ENCODE measurements around the gene HAPLN2.
"Not testable (repeated sequence)": the region's sequence is repeated elsewhere in the genome, so short reads cannot be mapped to it uniquely, and the experiment has no call there.

HAPLN2 gene

GRCh38 chr1:156608036-156608674 is 11.1 kb upstream of the HAPLN2 start:
- no peaks in the 10 kb centered on the region for H3K27me3 ChIP-seq (replicated peaks; ENCODE audit: control insufficient read depth, insufficient read depth, low read length)
- peak; percentile 77 for TF ChIP-seq CTCF (IDR thresholded peaks at IDR 0.05; ENCODE audit: insufficient read depth, low read length, poor library complexity, severe bottlenecking)
- no peak overlapping the region for H3K4me3 ChIP-seq (replicated peaks; ENCODE audit: low read depth, low read length)
- DNase-seq (ENCODE audit: extremely low read depth, insufficient read length), result no peak
- no peaks in the 10 kb centered on the region for H3K36me3 ChIP-seq (ENCODE audit: control insufficient read depth, insufficient read depth, low read length)

- no peak for DNase-seq (ENCODE audit: extremely low read depth, insufficient read length)
- Histone ChIP-seq H3K4me3 (replicated peaks; ENCODE audit: low read depth, low read length) (no peak overlapping the region), H3K27me3 (replicated peaks; ENCODE audit: control insufficient read depth, insufficient read depth, low read length) (no peaks in the 10 kb centered on the region), H3K36me3 (ENCODE audit: control insufficient read depth, insufficient read depth, low read length) (no peaks in the 10 kb centered on the region)
- TF ChIP-seq CTCF (IDR thresholded peaks at IDR 0.05; ENCODE audit: insufficient read depth, low read length, poor library complexity, severe bottlenecking), result peak; percentile 76
Observed at GRCh38 chr1:156608981-156609380, 10.2 kb upstream of the HAPLN2 start.

GRCh38 chr1:156610072-156610471 is 9.1 kb upstream of the HAPLN2 start:
- DNase-seq (ENCODE audit: extremely low read depth, insufficient read length); H3K4me3 ChIP-seq (replicated peaks; ENCODE audit: low read depth, low read length); H3K27me3 ChIP-seq (replicated peaks; ENCODE audit: control insufficient read depth, insufficient read depth, low read length); H3K36me3 ChIP-seq (ENCODE audit: control insufficient read depth, insufficient read depth, low read length): not testable (repeated sequence)

- Histone ChIP-seq H3K4me3 (replicated peaks; ENCODE audit: low read depth, low read length) (no peak overlapping the region), H3K36me3 (ENCODE audit: control insufficient read depth, insufficient read depth, low read length) (no peaks in the 10 kb centered on the region), H3K27me3 (replicated peaks; ENCODE audit: control insufficient read depth, insufficient read depth, low read length) (no peaks in the 10 kb centered on the region; the same call in 1 of the 2 replicates)
- no peak for TF ChIP-seq CTCF (IDR thresholded peaks at IDR 0.05; ENCODE audit: insufficient read depth, low read length, poor library complexity, severe bottlenecking)
- no peak for DNase-seq (ENCODE audit: extremely low read depth, insufficient read length)
Observed at GRCh38 chr1:156612666-156613065, 6.5 kb upstream of the HAPLN2 start.

- no peaks in the 10 kb centered on the region; the same call in 1 of the 2 replicates for H3K27me3 ChIP-seq (replicated peaks; ENCODE audit: control insufficient read depth, insufficient read depth, low read length)
- H3K36me3 ChIP-seq (ENCODE audit: control insufficient read depth, insufficient read depth, low read length), result no peaks in the 10 kb centered on the region
- no peak overlapping the region for H3K4me3 ChIP-seq (replicated peaks; ENCODE audit: low read depth, low read length)
- no peak for TF ChIP-seq CTCF (IDR thresholded peaks at IDR 0.05; ENCODE audit: insufficient read depth, low read length, poor library complexity, severe bottlenecking)
- no peak for DNase-seq (ENCODE audit: extremely low read depth, insufficient read length)
Observed at GRCh38 chr1:156615946-156616345, 3.3 kb upstream of the HAPLN2 start.

- no peak for DNase-seq (ENCODE audit: extremely low read depth, insufficient read length)
- no peak overlapping the region for H3K4me3 ChIP-seq (replicated peaks; ENCODE audit: low read depth, low read length)
Observed at GRCh38 chr1:156616463-156616862, 2.8 kb upstream of the HAPLN2 start.

More at GRCh38 chr1:156616463-156616862, 2.8 kb upstream of the HAPLN2 start:
- Histone ChIP-seq H3K27me3 (replicated peaks; ENCODE audit: control insufficient read depth, insufficient read depth, low read length) (no peaks in the 10 kb centered on the region; the same call in 1 of the 2 replicates), H3K36me3 (ENCODE audit: control insufficient read depth, insufficient read depth, low read length) (no peaks in the 10 kb centered on the region)
- no peak for TF ChIP-seq CTCF (IDR thresholded peaks at IDR 0.05; ENCODE audit: insufficient read depth, low read length, poor library complexity, severe bottlenecking)
